Measurements from ENCODE around the gene CALHM2. TPM values are rescaled to one million over a fixed set of nuclear protein-coding genes. Genes with fewer than 3 reads are reported as not detected.

Gene CALHM2
- total and polyA plus RNA-seq, 2 of the 13 experiments (the other 11 are each of a cell fraction or from before 2014, with no cell fraction given): 0.15 TPM; not detected in 1

DNA sequence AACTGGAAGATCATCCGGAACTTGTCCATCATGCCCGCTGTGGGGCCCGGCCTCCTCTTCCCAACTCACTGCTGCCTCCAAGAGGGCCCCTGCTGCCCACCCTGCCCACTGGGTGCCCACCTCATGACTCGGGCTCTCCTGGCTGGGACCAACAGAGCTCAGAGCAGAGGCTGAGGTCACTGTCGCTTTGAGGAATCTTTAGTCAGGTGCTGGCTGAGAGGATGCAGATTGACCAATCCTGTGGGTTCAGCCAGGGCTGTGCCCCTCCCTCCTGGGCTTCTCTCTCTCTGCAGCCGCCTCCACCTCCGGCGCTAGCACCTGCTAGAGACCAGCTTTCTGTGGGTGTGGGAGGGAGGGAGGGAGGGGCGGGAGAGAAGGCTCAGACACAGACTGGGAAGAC, 6.5 kb upstream of the CALHM2 start, which contains the start of gene CALHM1:
CALHM1 (minus strand) TSS at position 181 of the 400 bp plus-strand sequence; CDS start at position 32, 149 bp downstream.
- Histone ChIP-seq H3K4me2 (ENCODE audit: low read depth, low read length) (no peak within 1 kb of the TSS), H3K4me1 (ENCODE audit: insufficient read depth, low read length) (peaks cover 20% of the 10 kb centered on the region), H4K20me1 (ENCODE audit: insufficient read depth, low read length) (no peaks in the 10 kb centered on the region), H3K27me3 (ENCODE audit: control insufficient read depth in 1 of 2, insufficient read depth in 2 of 2, low read length in 2 of 2) (peaks cover 1 to 18% of the 10 kb centered on the region in 2 experiments; a peak in 3 of 5 replicates), H3K79me2 (ENCODE audit: insufficient read depth, low read length) (no peaks in the 10 kb centered on the region), H2AFZ (ENCODE audit: low read length) (no peak within 1 kb of the TSS), H3K9me3 (ENCODE audit: low read length) (no peaks in the 10 kb centered on the region), H3K27ac (ENCODE audit: extremely low read length, insufficient read depth, low read length) (no peak within 1 kb of the TSS), H3K9ac (ENCODE audit: insufficient read depth, low read depth, low read length) (no peak within 1 kb of the TSS), H3K36me3 (replicated peaks in 1 of 2; ENCODE audit: control insufficient read depth in 1 of 2, insufficient read depth in 2 of 2, low read length in 2 of 2) (no peaks in the 10 kb centered on the region), H3K4me3 (replicated peaks in 1 of 3; ENCODE audit: insufficient read depth in 1 of 3, low read depth in 2 of 3, low read length in 3 of 3) (no peak within 1 kb of the TSS)
- no peak for FAIRE-seq
- peak; percentile 55 for ATAC-seq
- WGBS (ENCODE audit: low lambda C conversion rate): 4% methylated on average over 4 of the region's 9 CpGs
- POLR2A ChIA-PET: no interaction called here
- intact Hi-C loops (cut with micrococcal nuclease; ENCODE audit: unreplicated experiment): no loop called here
- in situ Hi-C loops (cut with HindIII; ENCODE audit: extremely low pct_ligation_motif_present, low pct_unique_long_range_greater_than_20kb): no loop called here
- CTCF ChIA-PET (ENCODE audit: low intra/inter-chr PET ratio, low total read pairs): no interaction called here
- TF ChIP-seq, protein P1, sequence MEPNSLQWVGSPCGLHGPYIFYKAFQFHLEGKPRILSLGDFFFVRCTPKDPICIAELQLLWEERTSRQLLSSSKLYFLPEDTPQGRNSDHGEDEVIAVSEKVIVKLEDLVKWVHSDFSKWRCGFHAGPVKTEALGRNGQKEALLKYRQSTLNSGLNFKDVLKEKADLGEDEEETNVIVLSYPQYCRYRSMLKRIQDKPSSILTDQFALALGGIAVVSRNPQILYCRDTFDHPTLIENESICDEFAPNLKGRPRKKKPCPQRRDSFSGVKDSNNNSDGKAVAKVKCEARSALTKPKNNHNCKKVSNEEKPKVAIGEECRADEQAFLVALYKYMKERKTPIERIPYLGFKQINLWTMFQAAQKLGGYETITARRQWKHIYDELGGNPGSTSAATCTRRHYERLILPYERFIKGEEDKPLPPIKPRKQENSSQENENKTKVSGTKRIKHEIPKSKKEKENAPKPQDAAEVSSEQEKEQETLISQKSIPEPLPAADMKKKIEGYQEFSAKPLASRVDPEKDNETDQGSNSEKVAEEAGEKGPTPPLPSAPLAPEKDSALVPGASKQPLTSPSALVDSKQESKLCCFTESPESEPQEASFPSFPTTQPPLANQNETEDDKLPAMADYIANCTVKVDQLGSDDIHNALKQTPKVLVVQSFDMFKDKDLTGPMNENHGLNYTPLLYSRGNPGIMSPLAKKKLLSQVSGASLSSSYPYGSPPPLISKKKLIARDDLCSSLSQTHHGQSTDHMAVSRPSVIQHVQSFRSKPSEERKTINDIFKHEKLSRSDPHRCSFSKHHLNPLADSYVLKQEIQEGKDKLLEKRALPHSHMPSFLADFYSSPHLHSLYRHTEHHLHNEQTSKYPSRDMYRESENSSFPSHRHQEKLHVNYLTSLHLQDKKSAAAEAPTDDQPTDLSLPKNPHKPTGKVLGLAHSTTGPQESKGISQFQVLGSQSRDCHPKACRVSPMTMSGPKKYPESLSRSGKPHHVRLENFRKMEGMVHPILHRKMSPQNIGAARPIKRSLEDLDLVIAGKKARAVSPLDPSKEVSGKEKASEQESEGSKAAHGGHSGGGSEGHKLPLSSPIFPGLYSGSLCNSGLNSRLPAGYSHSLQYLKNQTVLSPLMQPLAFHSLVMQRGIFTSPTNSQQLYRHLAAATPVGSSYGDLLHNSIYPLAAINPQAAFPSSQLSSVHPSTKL (CRISPR knock-in tag; IDR thresholded peaks at IDR 0.05): no peak
- no peak for TF ChIP-seq TRIM24 (CRISPR knock-in tag; IDR thresholded peaks at IDR 0.05)
- TF ChIP-seq ZKSCAN1 (IDR thresholded peaks at IDR 0.05; ENCODE audit: low read length): no peak
- TF ChIP-seq ZNF274 (CRISPR knock-in tag; IDR thresholded peaks at IDR 0.05): no peak
- no peak for TF ChIP-seq ZNF496 (CRISPR knock-in tag; IDR thresholded peaks at IDR 0.05; ENCODE audit: insufficient replicate concordance)
- no peak for TF ChIP-seq SALL2 (CRISPR knock-in tag; IDR thresholded peaks at IDR 0.05)
- TF ChIP-seq, protein P2, sequence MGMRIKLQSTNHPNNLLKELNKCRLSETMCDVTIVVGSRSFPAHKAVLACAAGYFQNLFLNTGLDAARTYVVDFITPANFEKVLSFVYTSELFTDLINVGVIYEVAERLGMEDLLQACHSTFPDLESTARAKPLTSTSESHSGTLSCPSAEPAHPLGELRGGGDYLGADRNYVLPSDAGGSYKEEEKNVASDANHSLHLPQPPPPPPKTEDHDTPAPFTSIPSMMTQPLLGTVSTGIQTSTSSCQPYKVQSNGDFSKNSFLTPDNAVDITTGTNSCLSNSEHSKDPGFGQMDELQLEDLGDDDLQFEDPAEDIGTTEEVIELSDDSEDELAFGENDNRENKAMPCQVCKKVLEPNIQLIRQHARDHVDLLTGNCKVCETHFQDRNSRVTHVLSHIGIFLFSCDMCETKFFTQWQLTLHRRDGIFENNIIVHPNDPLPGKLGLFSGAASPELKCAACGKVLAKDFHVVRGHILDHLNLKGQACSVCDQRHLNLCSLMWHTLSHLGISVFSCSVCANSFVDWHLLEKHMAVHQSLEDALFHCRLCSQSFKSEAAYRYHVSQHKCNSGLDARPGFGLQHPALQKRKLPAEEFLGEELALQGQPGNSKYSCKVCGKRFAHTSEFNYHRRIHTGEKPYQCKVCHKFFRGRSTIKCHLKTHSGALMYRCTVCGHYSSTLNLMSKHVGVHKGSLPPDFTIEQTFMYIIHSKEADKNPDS (CRISPR knock-in tag; IDR thresholded peaks at IDR 0.05): no peak
- TF ChIP-seq, protein P3, sequence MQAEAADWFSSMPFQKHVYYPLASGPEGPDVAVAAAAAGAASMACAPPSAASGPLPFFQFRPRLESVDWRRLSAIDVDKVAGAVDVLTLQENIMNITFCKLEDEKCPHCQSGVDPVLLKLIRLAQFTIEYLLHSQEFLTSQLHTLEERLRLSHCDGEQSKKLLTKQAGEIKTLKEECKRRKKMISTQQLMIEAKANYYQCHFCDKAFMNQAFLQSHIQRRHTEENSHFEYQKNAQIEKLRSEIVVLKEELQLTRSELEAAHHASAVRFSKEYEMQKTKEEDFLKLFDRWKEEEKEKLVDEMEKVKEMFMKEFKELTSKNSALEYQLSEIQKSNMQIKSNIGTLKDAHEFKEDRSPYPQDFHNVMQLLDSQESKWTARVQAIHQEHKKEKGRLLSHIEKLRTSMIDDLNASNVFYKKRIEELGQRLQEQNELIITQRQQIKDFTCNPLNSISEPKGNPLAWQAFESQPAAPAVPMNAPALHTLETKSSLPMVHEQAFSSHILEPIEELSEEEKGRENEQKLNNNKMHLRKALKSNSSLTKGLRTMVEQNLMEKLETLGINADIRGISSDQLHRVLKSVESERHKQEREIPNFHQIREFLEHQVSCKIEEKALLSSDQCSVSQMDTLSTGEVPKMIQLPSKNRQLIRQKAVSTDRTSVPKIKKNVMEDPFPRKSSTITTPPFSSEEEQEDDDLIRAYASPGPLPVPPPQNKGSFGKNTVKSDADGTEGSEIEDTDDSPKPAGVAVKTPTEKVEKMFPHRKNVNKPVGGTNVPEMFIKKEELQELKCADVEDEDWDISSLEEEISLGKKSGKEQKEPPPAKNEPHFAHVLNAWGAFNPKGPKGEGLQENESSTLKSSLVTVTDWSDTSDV (CRISPR knock-in tag; IDR thresholded peaks at IDR 0.05): no peak
- TF ChIP-seq, protein P4, sequence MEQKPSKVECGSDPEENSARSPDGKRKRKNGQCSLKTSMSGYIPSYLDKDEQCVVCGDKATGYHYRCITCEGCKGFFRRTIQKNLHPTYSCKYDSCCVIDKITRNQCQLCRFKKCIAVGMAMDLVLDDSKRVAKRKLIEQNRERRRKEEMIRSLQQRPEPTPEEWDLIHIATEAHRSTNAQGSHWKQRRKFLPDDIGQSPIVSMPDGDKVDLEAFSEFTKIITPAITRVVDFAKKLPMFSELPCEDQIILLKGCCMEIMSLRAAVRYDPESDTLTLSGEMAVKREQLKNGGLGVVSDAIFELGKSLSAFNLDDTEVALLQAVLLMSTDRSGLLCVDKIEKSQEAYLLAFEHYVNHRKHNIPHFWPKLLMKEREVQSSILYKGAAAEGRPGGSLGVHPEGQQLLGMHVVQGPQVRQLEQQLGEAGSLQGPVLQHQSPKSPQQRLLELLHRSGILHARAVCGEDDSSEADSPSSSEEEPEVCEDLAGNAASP (CRISPR knock-in tag; IDR thresholded peaks at IDR 0.05; ENCODE audit: borderline replicate concordance): no peak
- no TSS peak for BruUV-seq (replicated peaks)
- no peak for DNase-seq (ENCODE audit: low spot score)
